Mucosa of descending colon (tissue), 3 donors: ENCODE results near the gene TM2D3. TPM values are rescaled to one million over a fixed set of nuclear protein-coding genes. Genes with fewer than 3 reads are reported as not detected.

ENCODE experiments used
- ATAC-seq: fragments of 200-7000 bp; cut with Tn5 transposase; one replicate; pipeline ENCODE4 v1.9.1; 2020; ENCODE audit warnings: mild to moderate bottlenecking, moderate library complexity
- DNase-seq, 3 donors: peaks; one replicate each; pipeline ENCODE4 v3.0.0-alpha.2; 2020
- H3K36me3 ChIP-seq: fragments of 200-600 bp; one replicate; pipeline ENCODE4 v1.8.0; 2021; ENCODE audit warnings: low read depth, mild to moderate bottlenecking
- H3K4me1 ChIP-seq: fragments of 200-600 bp; one replicate; pipeline ENCODE4 v1.8.0; 2021; ENCODE audit warnings: low read depth, mild to moderate bottlenecking
- H3K4me3 ChIP-seq: fragments of 200-600 bp; one replicate; pipeline ENCODE4 v1.8.0; 2021; ENCODE audit warnings: mild to moderate bottlenecking
- H3K9me3 ChIP-seq: fragments of 200-600 bp; one replicate; pipeline ENCODE4 v1.8.0; 2021; ENCODE audit warnings: mild to moderate bottlenecking
- CTCF ChIP-seq: fragments of 200-600 bp; IDR thresholded peaks from one replicate; pipeline ENCODE4 v1.8.0; 2022; ENCODE audit warnings: antibody characterized with exemption, mild to moderate bottlenecking
- intact Hi-C, 2 donors: fragments of 100-400 bp; cut with DNase I in 1 of 2; cut with micrococcal nuclease in 1 of 2; formaldehyde crosslinking; loops; one replicate each; pipeline versions ENCODE4 v1.11.0 to v1.11.1; 2022; cut with DNase I, micrococcal nuclease
- total RNA-seq, 3 donors: library from RNA; stranded (reverse); fragmentation: NEBNext Ultra II Directional in 2 of 3; extraction: Animal tissue kit (Norgen Biotek cat#: 25700) in 2 of 3; gene quantifications; one replicate each; pipeline versions ENCODE4 v1.2.1 to v1.2.4, GENCODE V29; 2021 to 2023
- donor health status: DM: no; HTN: no; CAD: no; lungs with moderate emphysema.
- donor health status: DM: no; HTN: no; CAD: no.
- donor health status: DM: no; HTN: yes; CAD: no.

The TM2D3 gene
- total RNA-seq, 3 donors from 2014 or later: 30.9 to 54.0 (median 35.8) TPM

- H3K4me1 ChIP-seq: no peaks in the 10 kb centered on the region
- no peak overlapping the region for H3K4me3 ChIP-seq
- ATAC-seq: no peak
- H3K36me3 ChIP-seq: no peaks in the 10 kb centered on the region
- H3K9me3 ChIP-seq: no peaks in the 10 kb centered on the region
- intact Hi-C loops: no loop called here
- no peak for DNase-seq
- TF ChIP-seq CTCF: no peak
These were observed 27.6 kb upstream of the TM2D3 start for GRCh38 chr15:101679806-101680205.

- H3K9me3 ChIP-seq: no peaks in the 10 kb centered on the region
- no peaks in the 10 kb centered on the region for H3K36me3 ChIP-seq
- ATAC-seq: no peak
- DNase-seq: no peak
- H3K4me3 ChIP-seq: no peak overlapping the region
- H3K4me1 ChIP-seq: no peaks in the 10 kb centered on the region
- no peak for TF ChIP-seq CTCF
- intact Hi-C loops: no loop called here
These were observed 24.7 kb upstream of the TM2D3 start for GRCh38 chr15:101676921-101677329.

- peak; percentile 34 for ATAC-seq
- Histone ChIP-seq H3K4me3 (no peak overlapping the region), H3K36me3 (no peaks in the 10 kb centered on the region), H3K9me3 (no peaks in the 10 kb centered on the region), H3K4me1 (no peaks in the 10 kb centered on the region)
- DNase-seq: peak in 1 of 3 donors; percentile 44
- TF ChIP-seq CTCF: no peak
- intact Hi-C loops: no loop called here
These were observed 23.8 kb upstream of the TM2D3 start for GRCh38 chr15:101675796-101676582.

GRCh38 chr15:101675015-101675414, 22.8 kb upstream of the TM2D3 start:
- DNase-seq: no peak
- Histone ChIP-seq H3K4me3 (no peak overlapping the region), H3K36me3 (no peaks in the 10 kb centered on the region), H3K4me1 (no peaks in the 10 kb centered on the region), H3K9me3 (no peaks in the 10 kb centered on the region)
- ATAC-seq: no peak
- TF ChIP-seq CTCF: no peak
- intact Hi-C loops: no loop called here

GRCh38 chr15:101672298-101672697, 20.1 kb upstream of the TM2D3 start:
- Histone ChIP-seq H3K4me3 (no peak overlapping the region), H3K9me3 (peaks cover 1% of the 10 kb centered on the region), H3K36me3 (no peaks in the 10 kb centered on the region), H3K4me1 (no peaks in the 10 kb centered on the region)
- ATAC-seq (no peak), DNase-seq (no peak)
- intact Hi-C loops: no loop called here
- no peak for TF ChIP-seq CTCF
